Liver (tissue), 9 donors: Measurements from ENCODE around the gene PRKN. TPM values are rescaled to one million over a fixed set of nuclear protein-coding genes. Genes with fewer than 3 reads are reported as not detected.

ENCODE experiments used
- DNase-seq: peaks from one replicate; pipeline ENCODE4 v3.0.0-alpha.2; 2017; ENCODE audit warnings: low spot score
- H3K27ac ChIP-seq, 2 donors: one replicate each; pipeline ENCODE4 v1.7.0; 2013; ENCODE audit warnings: inconsistent platforms in 2 of 2, low read length in 2 of 2, control low read depth in 1 of 2, low read depth in 1 of 2, mild to moderate bottlenecking in 1 of 2
- H3K27me3 ChIP-seq, 4 donors: one replicate each; pipeline versions ENCODE4 v1.6.1 to v1.7.0; 2013; ENCODE audit warnings: low read length in 3 of 4, inconsistent platforms in 1 of 4, mild to moderate bottlenecking in 1 of 4, moderate library complexity in 1 of 4; ENCODE audit not compliant: control insufficient read depth in 4 of 4, insufficient read depth in 4 of 4
- H3K36me3 ChIP-seq, 4 donors: one replicate each; pipeline versions ENCODE4 v1.6.1 to v1.7.0; 2013; ENCODE audit warnings: low read length in 3 of 4, mild to moderate bottlenecking in 3 of 4, low read depth in 1 of 4, moderate library complexity in 1 of 4; ENCODE audit not compliant: control insufficient read depth in 4 of 4, insufficient read depth in 3 of 4
- H3K4me1 ChIP-seq, 4 donors: one replicate each; pipeline versions ENCODE4 v1.6.1 to v1.7.0; 2013; ENCODE audit warnings: low read length in 3 of 4, mild to moderate bottlenecking in 3 of 4, moderate library complexity in 1 of 4; ENCODE audit not compliant: control insufficient read depth in 4 of 4, insufficient read depth in 4 of 4
- H3K4me3 ChIP-seq, 3 donors: one replicate each; pipeline versions ENCODE4 v1.6.1 to v1.7.0; 2013; ENCODE audit warnings: low read length in 3 of 3, control low read depth in 1 of 3, low read depth in 1 of 3, mild to moderate bottlenecking in 1 of 3
- H3K9ac ChIP-seq, 2 donors: one replicate each; pipeline ENCODE4 v1.7.0; 2013; ENCODE audit warnings: low read length in 2 of 2, mild to moderate bottlenecking in 2 of 2, moderate library complexity in 2 of 2, control low read depth in 1 of 2, low read depth in 1 of 2
- H3K9me3 ChIP-seq, 4 donors: one replicate each; pipeline versions ENCODE4 v1.6.1 to v1.7.0; 2013; ENCODE audit warnings: low read length in 3 of 4; ENCODE audit not compliant: control insufficient read depth in 4 of 4
- EGR1 ChIP-seq, 2 donors: IDR thresholded peaks; 2 replicates each; pipeline ENCODE4 v1.6.1; 2016 to 2018; ENCODE audit warnings: antibody characterized with exemption in 2 of 2, low read depth in 2 of 2
- FOXA1 ChIP-seq: IDR thresholded peaks from 2 replicates; pipeline ENCODE4 v1.6.1; 2016; ENCODE audit warnings: antibody characterized with exemption
- FOXA2 ChIP-seq: IDR thresholded peaks from 2 replicates; pipeline ENCODE4 v1.6.1; 2016; ENCODE audit warnings: antibody characterized with exemption
- GABPA ChIP-seq, 2 donors: IDR thresholded peaks in 1 of 2; conservative IDR thresholded peaks in 1 of 2; 2 replicates each; pipeline ENCODE4 v1.6.1; 2016; ENCODE audit warnings: antibody characterized with exemption in 2 of 2, mild to moderate bottlenecking in 1 of 2, moderate library complexity in 1 of 2
- HNF4A ChIP-seq, 2 donors: conservative IDR thresholded peaks; 2 replicates each; pipeline ENCODE4 v1.6.1; 2016; ENCODE audit warnings: antibody characterized with exemption in 2 of 2, mild to moderate bottlenecking in 2 of 2
- HNF4G ChIP-seq: IDR thresholded peaks from 2 replicates; pipeline ENCODE4 v1.6.1; 2016; ENCODE audit warnings: antibody characterized with exemption
- JUND ChIP-seq, 2 donors: IDR thresholded peaks; 2 replicates each; pipeline ENCODE4 v1.6.1; 2016; ENCODE audit warnings: antibody characterized with exemption in 2 of 2
- NR2F2 ChIP-seq: IDR thresholded peaks from 2 replicates; pipeline ENCODE4 v1.6.1; 2016; ENCODE audit warnings: antibody characterized with exemption
- RAD21 ChIP-seq, 2 donors: IDR thresholded peaks; 2 replicates each; pipeline ENCODE4 v1.6.1; 2016; ENCODE audit warnings: antibody characterized with exemption in 2 of 2, mild to moderate bottlenecking in 2 of 2
- RXRA ChIP-seq, 2 donors: IDR thresholded peaks; 2 replicates each; pipeline ENCODE4 v1.6.1; 2017 to 2018; ENCODE audit warnings: antibody characterized with exemption in 2 of 2, mild to moderate bottlenecking in 1 of 2
- SP1 ChIP-seq: IDR thresholded peaks from 2 replicates; pipeline ENCODE4 v1.6.1; 2018; ENCODE audit warnings: antibody characterized with exemption, mild to moderate bottlenecking
- TAF1 ChIP-seq: conservative IDR thresholded peaks from 2 replicates; pipeline ENCODE4 v1.6.1; 2016; ENCODE audit warnings: antibody characterized with exemption, mild to moderate bottlenecking
- YY1 ChIP-seq: IDR thresholded peaks from 2 replicates; pipeline ENCODE4 v1.6.1; 2016; ENCODE audit warnings: antibody characterized with exemption, mild to moderate bottlenecking
- WGBS: extraction: QIAGEN DNeasy Blood & Tissue Kit; methylation state at CpG from one replicate; pipeline ENCODE4 v1.1.7; 2013; 5-methylcytosine and 5-hydroxymethylcytosine counted together
- polyA plus RNA-seq, 2 donors: library from polyadenylated mRNA; stranded (reverse) in 1 of 2; unstranded in 1 of 2; fragments of 200-250 nt in 1 of 2; fragments of >200 nt in 1 of 2; fragmentation: Nextera tagmentation in 1 of 2; extraction: Ambion mirVana in 1 of 2; gene quantifications; one replicate each; pipeline versions ENCODE4 v1.2.1 to v1.2.3, GENCODE V29; 2013 to 2015
- total RNA-seq, 2 donors: library from RNA; depleted of rRNA; stranded (reverse); fragments of >200 nt; gene quantifications; one replicate each; pipeline ENCODE4 v1.2.3, GENCODE V29; 2014
- TF ChIP-seq, protein P1 (sequence below): IDR thresholded peaks from 2 replicates; pipeline ENCODE4 v1.6.1; 2016; ENCODE audit warnings: antibody characterized with exemption
- TF ChIP-seq, protein P2 (sequence below): fragments of 150-350 bp; IDR thresholded peaks from 2 replicates; pipeline ENCODE4 v1.5.1; 2017; ENCODE audit warnings: improper control_type of control experiment, low read depth, low read length; ENCODE audit not compliant: missing input control
- TF ChIP-seq, protein P3 (sequence below): IDR thresholded peaks from 2 replicates; pipeline ENCODE4 v1.6.1; 2016; ENCODE audit warnings: antibody characterized with exemption, mild to moderate bottlenecking
- TF ChIP-seq, protein P4 (sequence below): IDR thresholded peaks from 2 replicates; pipeline ENCODE4 v1.6.1; 2016; ENCODE audit warnings: antibody characterized with exemption
- TF ChIP-seq, protein P5 (sequence below): IDR thresholded peaks from 2 replicates; pipeline ENCODE4 v1.6.1; 2016; ENCODE audit warnings: antibody characterized with exemption
- donor health status: healthy.
- donor health status: healthy.
- donor health status: healthy.
- donor health status: healthy.
- donor health status: healthy.

PRKN gene
- total and polyA plus RNA-seq, 4 donors = 0.47 to 4.1 (median 3.2) TPM

DNA sequence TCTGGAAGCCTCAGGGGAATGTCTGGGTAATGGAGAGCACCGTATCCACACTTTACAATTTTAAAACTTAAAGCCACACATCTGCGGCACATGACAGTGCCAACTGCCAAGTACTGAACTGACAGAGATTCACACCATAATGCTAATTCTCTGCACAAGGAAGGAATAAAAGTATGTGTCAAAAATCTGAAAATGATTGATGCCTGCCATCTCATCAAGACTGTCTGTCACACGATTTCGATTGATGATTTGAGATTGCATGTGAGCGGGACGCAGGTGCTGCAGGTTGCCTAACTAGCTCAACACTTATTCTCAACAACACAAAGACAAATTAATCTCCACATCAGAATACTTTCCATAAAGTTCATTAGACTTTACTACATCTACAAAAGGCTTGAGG lies 391.2 kb downstream of the PRKN start:
- TF ChIP-seq GABPA (IDR thresholded peaks at IDR 0.05 in 1 of 2, conservative IDR thresholded peaks at IDR 0.05 in 1 of 2) = no peak
- TF ChIP-seq EGR1 (IDR thresholded peaks at IDR 0.05; ENCODE audit: low read depth in 2 of 2) = no peak
- no peak for TF ChIP-seq RAD21 (IDR thresholded peaks at IDR 0.05)
- TF ChIP-seq, protein P1, sequence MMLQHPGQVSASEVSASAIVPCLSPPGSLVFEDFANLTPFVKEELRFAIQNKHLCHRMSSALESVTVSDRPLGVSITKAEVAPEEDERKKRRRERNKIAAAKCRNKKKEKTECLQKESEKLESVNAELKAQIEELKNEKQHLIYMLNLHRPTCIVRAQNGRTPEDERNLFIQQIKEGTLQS = no peak
- no peak for TF ChIP-seq NR2F2
- TF ChIP-seq, protein P2, sequence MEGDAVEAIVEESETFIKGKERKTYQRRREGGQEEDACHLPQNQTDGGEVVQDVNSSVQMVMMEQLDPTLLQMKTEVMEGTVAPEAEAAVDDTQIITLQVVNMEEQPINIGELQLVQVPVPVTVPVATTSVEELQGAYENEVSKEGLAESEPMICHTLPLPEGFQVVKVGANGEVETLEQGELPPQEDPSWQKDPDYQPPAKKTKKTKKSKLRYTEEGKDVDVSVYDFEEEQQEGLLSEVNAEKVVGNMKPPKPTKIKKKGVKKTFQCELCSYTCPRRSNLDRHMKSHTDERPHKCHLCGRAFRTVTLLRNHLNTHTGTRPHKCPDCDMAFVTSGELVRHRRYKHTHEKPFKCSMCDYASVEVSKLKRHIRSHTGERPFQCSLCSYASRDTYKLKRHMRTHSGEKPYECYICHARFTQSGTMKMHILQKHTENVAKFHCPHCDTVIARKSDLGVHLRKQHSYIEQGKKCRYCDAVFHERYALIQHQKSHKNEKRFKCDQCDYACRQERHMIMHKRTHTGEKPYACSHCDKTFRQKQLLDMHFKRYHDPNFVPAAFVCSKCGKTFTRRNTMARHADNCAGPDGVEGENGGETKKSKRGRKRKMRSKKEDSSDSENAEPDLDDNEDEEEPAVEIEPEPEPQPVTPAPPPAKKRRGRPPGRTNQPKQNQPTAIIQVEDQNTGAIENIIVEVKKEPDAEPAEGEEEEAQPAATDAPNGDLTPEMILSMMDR = no peak
- TF ChIP-seq JUND (IDR thresholded peaks at IDR 0.05) = no peak
- TF ChIP-seq TAF1 = no peak
- no peak for TF ChIP-seq FOXA1
- no peak for TF ChIP-seq HNF4A (conservative IDR thresholded peaks at IDR 0.05)
- no peak for TF ChIP-seq RXRA (IDR thresholded peaks at IDR 0.05)
- no peak for TF ChIP-seq SP1
- no peak for TF ChIP-seq HNF4G
- no peak for TF ChIP-seq YY1
- TF ChIP-seq, protein P3, sequence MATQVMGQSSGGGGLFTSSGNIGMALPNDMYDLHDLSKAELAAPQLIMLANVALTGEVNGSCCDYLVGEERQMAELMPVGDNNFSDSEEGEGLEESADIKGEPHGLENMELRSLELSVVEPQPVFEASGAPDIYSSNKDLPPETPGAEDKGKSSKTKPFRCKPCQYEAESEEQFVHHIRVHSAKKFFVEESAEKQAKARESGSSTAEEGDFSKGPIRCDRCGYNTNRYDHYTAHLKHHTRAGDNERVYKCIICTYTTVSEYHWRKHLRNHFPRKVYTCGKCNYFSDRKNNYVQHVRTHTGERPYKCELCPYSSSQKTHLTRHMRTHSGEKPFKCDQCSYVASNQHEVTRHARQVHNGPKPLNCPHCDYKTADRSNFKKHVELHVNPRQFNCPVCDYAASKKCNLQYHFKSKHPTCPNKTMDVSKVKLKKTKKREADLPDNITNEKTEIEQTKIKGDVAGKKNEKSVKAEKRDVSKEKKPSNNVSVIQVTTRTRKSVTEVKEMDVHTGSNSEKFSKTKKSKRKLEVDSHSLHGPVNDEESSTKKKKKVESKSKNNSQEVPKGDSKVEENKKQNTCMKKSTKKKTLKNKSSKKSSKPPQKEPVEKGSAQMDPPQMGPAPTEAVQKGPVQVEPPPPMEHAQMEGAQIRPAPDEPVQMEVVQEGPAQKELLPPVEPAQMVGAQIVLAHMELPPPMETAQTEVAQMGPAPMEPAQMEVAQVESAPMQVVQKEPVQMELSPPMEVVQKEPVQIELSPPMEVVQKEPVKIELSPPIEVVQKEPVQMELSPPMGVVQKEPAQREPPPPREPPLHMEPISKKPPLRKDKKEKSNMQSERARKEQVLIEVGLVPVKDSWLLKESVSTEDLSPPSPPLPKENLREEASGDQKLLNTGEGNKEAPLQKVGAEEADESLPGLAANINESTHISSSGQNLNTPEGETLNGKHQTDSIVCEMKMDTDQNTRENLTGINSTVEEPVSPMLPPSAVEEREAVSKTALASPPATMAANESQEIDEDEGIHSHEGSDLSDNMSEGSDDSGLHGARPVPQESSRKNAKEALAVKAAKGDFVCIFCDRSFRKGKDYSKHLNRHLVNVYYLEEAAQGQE = no peak
- TF ChIP-seq FOXA2 = no peak
- TF ChIP-seq, protein P4, sequence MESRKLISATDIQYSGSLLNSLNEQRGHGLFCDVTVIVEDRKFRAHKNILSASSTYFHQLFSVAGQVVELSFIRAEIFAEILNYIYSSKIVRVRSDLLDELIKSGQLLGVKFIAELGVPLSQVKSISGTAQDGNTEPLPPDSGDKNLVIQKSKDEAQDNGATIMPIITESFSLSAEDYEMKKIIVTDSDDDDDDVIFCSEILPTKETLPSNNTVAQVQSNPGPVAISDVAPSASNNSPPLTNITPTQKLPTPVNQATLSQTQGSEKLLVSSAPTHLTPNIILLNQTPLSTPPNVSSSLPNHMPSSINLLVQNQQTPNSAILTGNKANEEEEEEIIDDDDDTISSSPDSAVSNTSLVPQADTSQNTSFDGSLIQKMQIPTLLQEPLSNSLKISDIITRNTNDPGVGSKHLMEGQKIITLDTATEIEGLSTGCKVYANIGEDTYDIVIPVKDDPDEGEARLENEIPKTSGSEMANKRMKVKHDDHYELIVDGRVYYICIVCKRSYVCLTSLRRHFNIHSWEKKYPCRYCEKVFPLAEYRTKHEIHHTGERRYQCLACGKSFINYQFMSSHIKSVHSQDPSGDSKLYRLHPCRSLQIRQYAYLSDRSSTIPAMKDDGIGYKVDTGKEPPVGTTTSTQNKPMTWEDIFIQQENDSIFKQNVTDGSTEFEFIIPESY = no peak
- TF ChIP-seq, protein P5, sequence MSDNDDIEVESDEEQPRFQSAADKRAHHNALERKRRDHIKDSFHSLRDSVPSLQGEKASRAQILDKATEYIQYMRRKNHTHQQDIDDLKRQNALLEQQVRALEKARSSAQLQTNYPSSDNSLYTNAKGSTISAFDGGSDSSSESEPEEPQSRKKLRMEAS = no peak
- Histone ChIP-seq H3K9ac (no peak overlapping the region), H3K27me3 (no peaks in the 10 kb centered on the region), H3K4me1 (no peaks in the 10 kb centered on the region), H3K27ac (no peak overlapping the region), H3K9me3 (no peaks in the 10 kb centered on the region), H3K4me3 (no peak overlapping the region), H3K36me3 (no peaks in the 10 kb centered on the region)
- no peak for DNase-seq
- 96% methylated on average over 6 of the region's 6 CpGs for WGBS
